Ovary (tissue), 9 donors: ENCODE results near the gene EPN1. TPM values are rescaled to one million over a fixed set of nuclear protein-coding genes. Genes with fewer than 3 reads are reported as not detected.

ENCODE experiments used
- DNase-seq, 5 donors: peaks; one replicate each; pipeline ENCODE4 v3.0.0-alpha.2; 2019 to 2020
- H3K27ac ChIP-seq, 2 donors: fragments of 200-600 bp; one replicate each; pipeline versions ENCODE4 v1.5.1 to v1.8.0; 2019 to 2022
- H3K27me3 ChIP-seq: fragments of 200-600 bp; one replicate; pipeline ENCODE4 v1.8.0; 2022
- H3K36me3 ChIP-seq: fragments of 200-600 bp; sonication (generic); one replicate; pipeline ENCODE4 v1.5.1; 2019
- H3K4me1 ChIP-seq: one replicate; pipeline ENCODE4 v1.8.1; 2013; ENCODE audit warnings: mild to moderate bottlenecking, moderate library complexity; ENCODE audit not compliant: insufficient read depth
- H3K4me3 ChIP-seq: fragments of 200-600 bp; sonication (generic); one replicate; pipeline ENCODE4 v1.5.1; 2017
- H3K9me3 ChIP-seq, 2 donors: fragments of 200-600 bp in 1 of 2; sonication (generic) in 1 of 2; one replicate each; pipeline versions ENCODE4 v1.5.1 to v1.8.1; 2013 to 2019; ENCODE audit warnings: mild to moderate bottlenecking in 1 of 2, moderate library complexity in 1 of 2
- CTCF ChIP-seq, 3 donors: fragments of 450-650 bp in 2 of 3; fragments of 200-600 bp in 1 of 3; IDR thresholded peaks; one replicate each; pipeline versions ENCODE4 v1.5.1 to v1.8.0; 2016 to 2022; ENCODE audit warnings: antibody characterized with exemption in 3 of 3, mild to moderate bottlenecking in 1 of 3
- EP300 ChIP-seq: sonication (generic); formaldehyde crosslinking; IDR thresholded peaks from one replicate; pipeline ENCODE4 v1.6.1; 2017; ENCODE audit warnings: antibody characterized with exemption
- POLR2A ChIP-seq: fragments of 450-650 bp; IDR thresholded peaks from one replicate; pipeline ENCODE4 v1.6.1; 2017; ENCODE audit warnings: antibody characterized with exemption, mild to moderate bottlenecking, moderate library complexity
- WGBS, 3 donors: extraction: QIAGEN DNeasy Blood & Tissue Kit in 1 of 3; methylation state at CpG; one replicate each; pipeline versions ENCODE4 v1.1.5 to v1.1.7; 2013 to 2017; 5-methylcytosine and 5-hydroxymethylcytosine counted together
- intact Hi-C, 4 donors: fragments of 100-400 bp; cut with DNase I; formaldehyde crosslinking; loops; one replicate each; pipeline versions ENCODE4 v1.11.0 to v1.15.1; 2022 to 2023
- polyA plus RNA-seq, 2 donors: library from polyadenylated mRNA; stranded (reverse); fragments of 200-250 nt in 1 of 2; fragments of 350-450 nt in 1 of 2; fragmentation: Illumina TruSeq in 1 of 2; extraction: RNeasy Lipid Tissue Mini Kit (QIAGEN cat#74804) in 1 of 2; gene quantifications; one replicate each; pipeline ENCODE4 v1.2.3, GENCODE V29; 2013 to 2014
- total RNA-seq, 7 donors: library from RNA; depleted of rRNA in 2 of 7; stranded (reverse); fragments of >200 nt in 2 of 7; fragmentation: NEBNext Ultra II Directional in 3 of 7; extraction: Animal tissue kit (Norgen Biotek cat#: 25700) in 3 of 7; gene quantifications; one replicate each; pipeline versions ENCODE4 v1.1.0 to v1.2.4, GENCODE V29; 2016 to 2023
- donor health status: DM: no; HTN: no; CAD: no; lungs with moderate emphysema.
- donor health status: DM: no; HTN: no; CAD: no.
- donor health status: Bipolar disorder and iron deficiency.
- donor health status: DM: yes; HTN: yes; CAD: no.
- donor health status: DM: no; HTN: no; CAD: no.
- donor health status: DM: yes; HTN: yes; CAD: no.

EPN1 gene
- total and polyA plus RNA-seq, 9 donors: 11.0 to 187 (median 116) TPM

- H3K4me3 ChIP-seq: no peak overlapping the region
- no peak overlapping the region for H3K27ac ChIP-seq
- TF ChIP-seq CTCF (IDR thresholded peaks at IDR 0.05) (no peak), POLR2A (no peak), EP300 (no peak)
- no peaks in the 10 kb centered on the region for H3K27me3 ChIP-seq
- no peaks in the 10 kb centered on the region for H3K9me3 ChIP-seq
- intact Hi-C loops: no loop called here
- H3K4me1 ChIP-seq: peaks cover 18% of the 10 kb centered on the region
- no peaks in the 10 kb centered on the region for H3K36me3 ChIP-seq
- no peak for DNase-seq
- WGBS, 3 donors: 75 to 83% (median 80%) methylated on average over 12 of the region's 12 CpGs
These were observed 14.6 kb upstream of the EPN1 start for GRCh38 chr19:55660404-55660803.

GRCh38 chr19:55660991-55661390 lies 14.0 kb upstream of the EPN1 start:
- H3K4me3 ChIP-seq: no peak overlapping the region
- intact Hi-C loops: no loop called here
- 55 to 64% (median 64%) methylated on average over 16 of the region's 16 CpGs for WGBS, 3 donors
- no peaks in the 10 kb centered on the region for H3K36me3 ChIP-seq
- H3K4me1 ChIP-seq: peaks cover 18% of the 10 kb centered on the region
- no peaks in the 10 kb centered on the region for H3K9me3 ChIP-seq
- peak in 1 of 5 donors; percentile 31 for DNase-seq
- TF ChIP-seq CTCF (IDR thresholded peaks at IDR 0.05): no peak
- no peak for TF ChIP-seq POLR2A
- no peak for TF ChIP-seq EP300
- no peaks in the 10 kb centered on the region for H3K27me3 ChIP-seq
- no peak overlapping the region for H3K27ac ChIP-seq

- no peaks in the 10 kb centered on the region for H3K9me3 ChIP-seq
- no peak for TF ChIP-seq POLR2A
- peaks cover 11% of the 10 kb centered on the region for H3K4me1 ChIP-seq
- no peak for DNase-seq
- H3K27me3 ChIP-seq: no peaks in the 10 kb centered on the region
- no peaks in the 10 kb centered on the region for H3K36me3 ChIP-seq
- no peak overlapping the region for H3K4me3 ChIP-seq
- intact Hi-C loops: no loop called here
- H3K27ac ChIP-seq: no peak overlapping the region
- 62 to 70% (median 66%) methylated on average over 7 of the region's 7 CpGs for WGBS, 3 donors
These were observed 13.2 kb upstream of the EPN1 start for GRCh38 chr19:55661826-55662225.

- no peak for DNase-seq
- Histone ChIP-seq H3K27me3 (no peaks in the 10 kb centered on the region), H3K9me3 (no peaks in the 10 kb centered on the region), H3K4me1 (peaks cover 5% of the 10 kb centered on the region), H3K4me3 (no peak overlapping the region), H3K27ac (no peak overlapping the region), H3K36me3 (no peaks in the 10 kb centered on the region)
- 78 to 82% (median 78%) methylated on average over 20 of the region's 20 CpGs for WGBS, 3 donors
- no peak for TF ChIP-seq POLR2A
- intact Hi-C loops: no loop called here
These were observed 11.0 kb upstream of the EPN1 start for GRCh38 chr19:55663846-55664536.

- Histone ChIP-seq H3K36me3 (no peaks in the 10 kb centered on the region), H3K9me3 (no peaks in the 10 kb centered on the region), H3K4me1 (no peaks in the 10 kb centered on the region)
These were observed 8.6 kb upstream of the EPN1 start for GRCh38 chr19:55666343-55667005.

More at GRCh38 chr19:55666343-55667005, 8.6 kb upstream of the EPN1 start:
- Histone ChIP-seq H3K27ac (no peak overlapping the region), H3K4me3 (no peak overlapping the region), H3K27me3 (no peaks in the 10 kb centered on the region)
- intact Hi-C loops: no loop called here
- TF ChIP-seq EP300: no peak
- TF ChIP-seq CTCF (IDR thresholded peaks at IDR 0.05): no peak
- no peak for TF ChIP-seq POLR2A
- no peak for DNase-seq
- 77 to 84% (median 77%) methylated on average over 12 of the region's 12 CpGs for WGBS, 3 donors
